NOMO-1 (cell line): Measurements from ENCODE around the gene SLC44A4.
"Not testable (repeated sequence)": the region's sequence is repeated elsewhere in the genome, so short reads cannot be mapped to it uniquely, and the experiment has no call there.

Source experiments
- DNase-seq, 2 experiments: peaks; one replicate each; lab custom pipeline; 2025; ENCODE audit not compliant: unreplicated experiment in 2 of 2; lab: John Stamatoyannopoulos, UW

The SLC44A4 gene

DNA sequence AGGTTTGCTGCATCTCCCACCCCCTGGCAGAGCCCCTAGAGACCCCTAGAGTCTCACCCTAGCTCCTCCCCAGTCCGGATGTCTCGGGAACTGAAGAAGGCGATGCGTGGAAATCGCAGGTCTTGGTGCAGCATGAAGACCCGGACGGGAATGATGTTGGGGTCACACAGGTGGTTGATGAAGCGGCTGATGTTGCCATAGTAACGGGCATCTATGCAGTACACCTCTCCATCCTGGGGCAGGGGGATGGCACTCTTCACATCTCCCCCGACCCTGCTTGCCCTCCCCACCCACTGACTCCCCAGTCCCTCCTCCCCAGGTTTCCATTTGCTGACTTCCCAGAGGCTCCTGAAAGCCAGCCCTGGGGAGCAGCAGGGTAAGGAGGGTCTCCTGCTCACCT, 1.8 kb upstream of the SLC44A4 start:
- no peak for DNase-seq

- no peak for DNase-seq
Measured at GRCh38 chr6:31879901-31880300, 1.1 kb upstream of the SLC44A4 start.

DNA sequence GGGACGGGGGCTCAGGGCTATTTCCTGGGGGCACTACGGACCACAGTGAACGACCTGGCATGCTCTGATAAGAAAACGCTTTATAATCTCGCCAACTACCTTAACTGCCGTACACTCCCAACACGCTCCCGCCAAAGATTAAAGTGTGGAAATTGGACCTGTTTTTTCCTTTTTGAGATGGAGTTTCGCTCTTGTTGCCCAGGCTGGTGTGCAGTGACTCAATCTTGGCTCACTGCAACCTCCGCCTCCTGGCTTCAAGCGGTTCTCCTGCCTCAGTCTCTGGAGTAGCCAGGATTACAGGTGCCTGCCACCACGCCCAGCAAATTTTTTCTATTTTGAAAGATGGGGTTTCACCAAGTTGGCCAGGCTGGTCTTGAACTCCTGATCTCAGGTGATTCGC, 346 bp upstream of the SLC44A4 start:
- DNase-seq = no peak

DNA sequence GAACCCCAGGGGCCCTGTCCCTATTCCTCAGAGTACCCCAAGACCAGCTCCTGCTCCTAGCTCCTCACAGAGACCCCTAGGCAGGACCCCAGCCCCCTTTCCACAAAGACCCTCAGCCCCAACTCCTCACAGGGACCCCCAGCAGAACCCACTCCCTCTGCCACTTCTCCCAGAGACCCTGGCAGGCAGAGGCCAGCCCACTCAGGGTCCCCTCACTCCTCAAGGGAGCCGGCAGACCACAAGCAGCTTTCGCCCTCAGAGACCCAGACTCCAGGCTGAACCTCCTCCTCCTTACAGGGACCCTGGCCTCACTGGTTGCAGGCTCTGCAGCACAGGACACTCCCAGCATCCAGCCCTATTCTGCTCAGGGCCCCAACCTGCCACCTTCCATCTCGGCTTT, 575 bp downstream of the SLC44A4 start:
- no peak for DNase-seq

- DNase-seq = no peak
Measured at GRCh38 chr6:31877651-31878161, 1.1 kb downstream of the SLC44A4 start.

- DNase-seq = no peak
Measured at GRCh38 chr6:31877125-31877650, 1.6 kb downstream of the SLC44A4 start.

DNA sequence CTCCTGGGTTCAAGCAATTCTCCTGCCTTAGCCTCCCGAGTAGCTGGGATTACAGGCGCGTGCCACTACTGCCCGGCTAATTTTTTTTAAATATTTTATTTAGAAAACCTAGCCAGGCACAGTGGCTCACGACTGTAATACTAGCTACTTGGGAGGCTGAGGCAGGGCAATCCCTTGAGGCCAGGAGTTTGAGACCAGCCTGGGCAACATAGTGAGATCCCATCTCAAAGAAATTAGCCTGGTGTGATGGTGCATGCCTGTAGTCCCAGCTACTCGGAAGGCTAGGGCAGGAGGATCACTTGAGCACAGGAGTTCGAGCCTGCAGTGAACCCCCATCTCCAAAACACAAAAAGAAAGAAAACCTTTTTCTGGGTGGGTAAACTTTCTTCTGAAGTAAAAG, 2.4 kb downstream of the SLC44A4 start:
- DNase-seq = no peak

GRCh38 chr6:31875877-31876276, 2.9 kb downstream of the SLC44A4 start:
- no peak for DNase-seq

GRCh38 chr6:31874836-31875572, 3.8 kb downstream of the SLC44A4 start:
- no peak for DNase-seq

GRCh38 chr6:31874084-31874670, 4.6 kb downstream of the SLC44A4 start:
- DNase-seq = no peak

DNA sequence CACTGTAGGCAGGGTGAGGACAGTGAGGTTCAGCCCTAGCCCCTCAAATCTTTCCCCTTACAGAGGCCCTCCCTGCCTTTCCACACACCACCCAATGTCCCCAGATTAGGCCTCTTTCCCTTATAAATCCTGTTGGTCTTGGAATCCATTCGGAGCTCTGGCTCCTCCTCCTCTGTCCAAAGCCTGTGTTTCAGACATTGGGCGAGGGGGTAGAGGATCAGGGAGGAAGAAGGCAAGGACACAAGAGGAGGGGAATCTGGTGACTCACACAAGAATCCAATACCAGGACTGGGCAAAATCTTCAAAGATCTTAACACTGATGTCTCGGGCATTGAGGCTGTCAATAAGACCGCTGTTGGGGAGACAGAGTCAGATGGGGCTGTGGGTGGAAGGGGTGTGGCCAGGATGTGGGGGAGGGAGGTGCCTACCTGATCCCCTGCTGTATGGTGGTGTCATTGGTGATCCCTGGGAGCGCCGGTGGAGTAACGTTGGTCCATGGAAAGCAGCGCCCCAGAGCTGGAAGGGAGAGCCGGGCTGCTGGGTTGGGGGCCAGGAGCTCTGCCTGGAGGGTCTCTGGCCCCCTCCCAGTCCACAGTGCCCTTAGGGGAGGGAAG, 7.6 kb downstream of the SLC44A4 start:
- DNase-seq = no peak

- no peak for DNase-seq
Measured at GRCh38 chr6:31870385-31870921, 8.3 kb downstream of the SLC44A4 start.

DNA sequence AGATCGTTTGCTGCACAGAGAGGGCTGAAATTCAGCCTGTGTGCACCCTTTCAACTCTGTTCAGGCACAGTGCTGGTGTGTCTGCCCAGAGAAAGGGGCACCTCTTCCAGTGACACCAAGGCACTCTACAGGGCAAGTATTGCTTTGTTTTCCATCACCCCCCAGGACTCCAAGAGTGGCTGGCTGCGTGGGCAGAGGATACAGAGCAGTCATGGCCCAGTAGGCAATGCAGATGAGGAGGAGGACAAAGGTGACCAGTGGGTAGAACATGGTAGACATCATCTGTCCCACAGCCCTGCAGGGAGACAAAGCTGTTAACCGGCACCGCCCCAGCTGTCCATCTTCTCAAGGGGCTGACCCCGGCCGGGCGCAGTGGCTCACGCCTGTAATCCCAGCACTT, 9.5 kb downstream of the SLC44A4 start:
- DNase-seq = no peak

- not testable (repeated sequence) for DNase-seq
Measured at GRCh38 chr6:31868658-31868971, 10.2 kb downstream of the SLC44A4 start.

DNA sequence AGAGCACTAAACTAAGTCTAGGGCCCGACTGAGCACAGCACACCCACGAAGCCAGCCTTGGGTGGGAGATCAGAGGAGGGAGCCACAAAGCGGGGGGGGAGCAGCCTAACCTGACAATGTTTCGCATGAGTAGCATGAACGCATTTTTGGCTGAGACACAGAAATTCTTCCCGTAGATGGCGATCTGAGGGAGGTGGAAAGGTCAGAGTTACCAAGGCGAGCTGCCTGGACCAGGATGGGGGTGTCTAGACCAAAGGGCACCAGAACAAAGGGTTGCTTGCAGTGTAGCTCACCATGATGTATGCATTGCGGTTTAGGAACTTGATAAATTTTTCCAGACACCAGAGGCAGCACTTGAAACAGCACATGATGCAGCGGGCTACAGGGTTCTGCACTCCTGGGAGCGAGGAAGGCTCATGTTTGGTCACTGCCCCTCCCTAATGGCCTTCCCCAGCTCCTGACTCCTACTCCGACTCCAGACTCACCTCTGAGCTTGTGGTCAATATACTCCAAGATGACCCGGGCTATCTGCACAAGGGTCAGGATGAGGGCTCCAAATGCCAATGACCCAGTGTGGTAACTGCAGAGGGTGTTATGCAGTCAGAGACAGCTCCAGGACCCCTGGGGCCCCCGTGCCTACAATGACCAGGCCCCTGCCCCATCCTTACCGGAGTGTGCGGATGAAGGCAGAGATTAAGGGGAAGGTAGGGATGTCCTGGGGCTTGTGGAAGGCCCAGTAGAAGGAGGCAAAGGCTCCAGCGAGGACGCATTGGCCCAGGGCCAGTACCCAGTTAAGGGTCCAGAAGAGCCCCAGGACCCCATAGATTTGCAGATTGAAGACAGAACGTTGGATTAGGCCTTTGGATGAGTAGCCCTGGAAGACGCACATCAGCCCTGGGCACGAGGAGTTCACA, 13.3 kb downstream of the SLC44A4 start:
- DNase-seq = no peak

DNA sequence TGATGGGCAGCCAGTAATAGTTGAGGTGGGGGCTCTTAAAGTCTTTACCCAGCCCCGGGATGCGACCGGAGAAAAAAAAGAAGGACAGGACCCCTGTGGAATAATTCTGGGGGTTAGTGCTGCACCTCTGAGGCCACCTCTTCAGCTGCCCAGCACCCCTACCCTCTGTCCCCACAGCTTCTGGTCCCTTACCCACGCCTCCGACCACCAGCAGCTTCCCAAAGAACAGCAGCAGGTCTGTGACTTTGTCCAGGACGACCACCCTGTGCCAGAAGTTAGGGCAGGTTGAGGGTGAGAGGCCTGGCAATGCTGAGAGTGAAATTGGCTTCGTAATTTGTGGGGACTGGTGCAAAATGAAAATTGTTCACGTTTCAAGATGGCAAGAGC, 14.0 kb downstream of the SLC44A4 start:
- DNase-seq = no peak

DNA sequence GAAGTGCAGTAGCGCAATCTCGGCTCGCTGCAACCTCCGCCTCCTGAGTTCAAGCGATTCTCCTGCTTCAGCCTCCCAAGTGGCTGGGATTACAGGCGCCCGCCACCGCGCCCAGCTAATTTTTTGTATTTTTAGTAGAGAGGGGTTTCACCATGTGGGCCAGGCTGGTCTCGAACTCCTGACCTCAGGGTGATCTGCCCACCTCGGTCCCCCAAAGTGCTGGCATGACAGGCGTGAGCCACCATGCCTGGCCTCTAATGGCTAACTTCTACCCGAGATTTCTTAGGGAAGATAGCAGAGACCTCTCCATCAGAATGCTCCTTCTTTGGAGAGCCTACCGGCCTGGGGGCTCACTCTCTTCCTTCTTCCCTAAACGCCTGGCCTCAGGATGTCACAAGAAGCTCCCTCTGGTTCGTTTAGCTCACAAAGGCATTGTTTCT, 14.7 kb downstream of the SLC44A4 start:
- not testable (repeated sequence) for DNase-seq

- DNase-seq = peak; percentile 99 to 100
Measured at GRCh38 chr6:31862344-31863235, 16.2 kb downstream of the SLC44A4 start, which contains the start of gene NEU1. NEU1 (minus strand) TSS chr6:31862821; CDS start chr6:31862776, 45 bp downstream.

DNA sequence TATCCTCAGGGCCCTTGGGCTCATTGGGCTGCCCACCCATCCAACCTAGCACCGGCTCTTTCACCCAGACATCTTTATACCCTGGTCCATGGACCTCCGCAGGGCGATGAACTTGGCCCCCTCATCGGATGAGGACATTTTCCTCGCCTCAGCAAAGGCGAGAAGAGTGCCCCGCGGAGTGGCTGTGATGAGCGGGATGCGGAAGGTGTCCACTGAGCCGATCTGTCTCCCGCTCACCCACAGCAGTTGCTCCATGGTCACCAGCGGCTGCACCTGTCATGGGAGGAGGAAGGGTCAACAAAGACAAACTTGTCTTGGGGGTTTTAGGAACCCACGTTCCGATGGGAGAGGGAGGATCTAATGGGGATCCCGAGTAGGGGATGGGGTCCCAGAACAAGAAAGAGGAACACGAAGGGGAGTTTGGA, 16.9 kb downstream of the SLC44A4 start:
- DNase-seq = no peak
